ENCODE data around the gene MVK. TPM values are rescaled to one million over a fixed set of nuclear protein-coding genes. Genes with fewer than 3 reads are reported as not detected.

MVK gene
- total RNA-seq, 1 experiment from 2014 or later, result 19.2 TPM

GRCh38 chr12:109581856-109582255 lies 8.3 kb downstream of the MVK start:
- no peak overlapping the region for H3K27ac ChIP-seq (ENCODE audit: insufficient read length, low read depth, low read length)
- DNase-seq, result no peak
- H3K4me1 ChIP-seq (ENCODE audit: insufficient read depth, low read length), result no peaks in the 10 kb centered on the region
- H3K4me2 ChIP-seq (ENCODE audit: insufficient read depth, insufficient read length, low read length), result no peak overlapping the region
- no peak overlapping the region for H3K23ac ChIP-seq (ENCODE audit: insufficient read length, low read depth, low read length)
- H2BK12ac ChIP-seq (ENCODE audit: insufficient read length, low read depth, low read length), result no peak overlapping the region
- H3K18ac ChIP-seq (ENCODE audit: insufficient read length, low read depth, low read length), result no peak overlapping the region
- H4K8ac ChIP-seq (replicated peaks; ENCODE audit: insufficient read length, low read depth, low read length), result no peak overlapping the region
- H3K36me3 Mint-ChIP-seq (ENCODE audit: insufficient read depth in 1 of 3, low read depth in 3 of 3), result peaks cover 4 to 60% (median 55%) of the 10 kb centered on the region in 3 experiments; a peak in 6 of 7 replicates
- H3T11ph ChIP-seq (ENCODE audit: low read length), result no peak overlapping the region
- H4K91ac ChIP-seq (ENCODE audit: insufficient read length, low read depth, low read length), result no peak overlapping the region
- H3K9ac ChIP-seq (ENCODE audit: extremely low read depth, insufficient read length, low read length), result no peak overlapping the region
- no peak overlapping the region for H3K4me3 Mint-ChIP-seq
- no peaks in the 10 kb centered on the region for H3K27me3 Mint-ChIP-seq (ENCODE audit: low read depth)
- no peak overlapping the region for H3K14ac ChIP-seq (ENCODE audit: insufficient read depth, low read length)
- no peak overlapping the region for H2BK20ac ChIP-seq (ENCODE audit: low read depth, low read length, poor library complexity, severe bottlenecking)
- H2BK15ac ChIP-seq (ENCODE audit: low read depth, low read length), result no peak overlapping the region
- no peaks in the 10 kb centered on the region for H3K9me3 Mint-ChIP-seq
- no peak overlapping the region for H2BK120ac ChIP-seq (ENCODE audit: low read depth, low read length, poor library complexity, severe bottlenecking)
- no peak overlapping the region for H3K56ac ChIP-seq (ENCODE audit: insufficient read length, low read depth, low read length)
- no peaks in the 10 kb centered on the region for H4K20me1 ChIP-seq (ENCODE audit: control insufficient read depth, insufficient read depth, insufficient read length)
- H2BK5ac ChIP-seq (ENCODE audit: insufficient read length, low read length), result no peak overlapping the region
- no peak overlapping the region for H2AFZ ChIP-seq (ENCODE audit: low read length)
- peak overlapping the region in 2 of 3 experiments; percentile 40 to 55; a peak in 1 of 7 replicates for H3K27ac Mint-ChIP-seq
- no peaks in the 10 kb centered on the region for H3K79me1 ChIP-seq (ENCODE audit: insufficient read depth, low read depth, low read length, poor library complexity, severe bottlenecking)
- H2AK5ac ChIP-seq (ENCODE audit: insufficient read length, low read length), result no peak overlapping the region
- H4K5ac ChIP-seq (ENCODE audit: insufficient read length, low read depth, low read length), result no peak overlapping the region
- WGBS (ENCODE audit: extremely low coverage, insufficient read length, low lambda C conversion rate), result no CpG with 5 or more reads among the region's 8 CpGs
- H3K9me3 ChIP-seq (ENCODE audit: control insufficient read depth, low read depth, low read length), result no peaks in the 10 kb centered on the region
- TF ChIP-seq CTCF (conservative IDR thresholded peaks at IDR 0.05), result no peak
- H3K4me1 Mint-ChIP-seq, result no peaks in the 10 kb centered on the region
- no peaks in the 10 kb centered on the region for H3K27me3 ChIP-seq (ENCODE audit: insufficient read depth, low read length)
- H3K4ac ChIP-seq (ENCODE audit: low read depth, low read length), result no peak overlapping the region
- no peaks in the 10 kb centered on the region for H3K23me2 ChIP-seq (ENCODE audit: insufficient read length, low read depth, low read length, poor library complexity, severe bottlenecking)
- no peaks in the 10 kb centered on the region for H3K79me2 ChIP-seq (ENCODE audit: insufficient read depth, low read length)

All from H9 (cell line).